ENCODE measurements around the gene DDX56.

DDX56 gene

DNA sequence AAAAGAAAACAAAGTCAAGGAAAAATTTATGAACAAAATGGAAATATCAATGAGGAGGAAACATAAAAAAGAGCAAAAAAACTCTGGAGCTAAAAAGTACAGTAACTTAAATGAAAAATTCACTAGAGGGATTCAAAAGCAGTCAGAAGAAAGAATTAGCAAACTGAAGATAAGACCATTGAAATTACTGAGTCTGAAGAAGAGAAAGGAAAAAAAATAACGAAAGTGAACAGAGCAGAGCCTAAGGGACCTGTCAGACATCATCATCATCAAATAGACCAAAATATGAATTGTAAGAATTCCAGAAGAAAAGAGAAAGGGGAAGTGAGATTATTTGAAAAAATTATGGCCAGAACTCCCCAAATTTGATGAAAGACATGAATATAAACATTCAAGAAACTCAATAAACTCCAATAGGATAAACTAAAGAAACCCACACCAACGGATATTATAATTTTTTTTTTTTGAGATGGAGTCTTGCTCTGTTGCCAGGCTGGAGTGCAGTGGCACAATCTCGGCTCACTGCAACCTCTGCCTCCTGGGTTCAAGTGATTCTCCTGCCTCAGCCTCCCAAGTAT lies 48.8 kb downstream of the DDX56 start:
- DNase-seq (ENCODE audit: low read depth), result no peak
- TF ChIP-seq, protein P1, sequence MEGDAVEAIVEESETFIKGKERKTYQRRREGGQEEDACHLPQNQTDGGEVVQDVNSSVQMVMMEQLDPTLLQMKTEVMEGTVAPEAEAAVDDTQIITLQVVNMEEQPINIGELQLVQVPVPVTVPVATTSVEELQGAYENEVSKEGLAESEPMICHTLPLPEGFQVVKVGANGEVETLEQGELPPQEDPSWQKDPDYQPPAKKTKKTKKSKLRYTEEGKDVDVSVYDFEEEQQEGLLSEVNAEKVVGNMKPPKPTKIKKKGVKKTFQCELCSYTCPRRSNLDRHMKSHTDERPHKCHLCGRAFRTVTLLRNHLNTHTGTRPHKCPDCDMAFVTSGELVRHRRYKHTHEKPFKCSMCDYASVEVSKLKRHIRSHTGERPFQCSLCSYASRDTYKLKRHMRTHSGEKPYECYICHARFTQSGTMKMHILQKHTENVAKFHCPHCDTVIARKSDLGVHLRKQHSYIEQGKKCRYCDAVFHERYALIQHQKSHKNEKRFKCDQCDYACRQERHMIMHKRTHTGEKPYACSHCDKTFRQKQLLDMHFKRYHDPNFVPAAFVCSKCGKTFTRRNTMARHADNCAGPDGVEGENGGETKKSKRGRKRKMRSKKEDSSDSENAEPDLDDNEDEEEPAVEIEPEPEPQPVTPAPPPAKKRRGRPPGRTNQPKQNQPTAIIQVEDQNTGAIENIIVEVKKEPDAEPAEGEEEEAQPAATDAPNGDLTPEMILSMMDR (IDR thresholded peaks at IDR 0.05; ENCODE audit: insufficient read depth, low read depth, low read length, missing control alignments), result no peak
- H3K4me3 ChIP-seq (ENCODE audit: low read depth, low read length), result no peak overlapping the region

DNA sequence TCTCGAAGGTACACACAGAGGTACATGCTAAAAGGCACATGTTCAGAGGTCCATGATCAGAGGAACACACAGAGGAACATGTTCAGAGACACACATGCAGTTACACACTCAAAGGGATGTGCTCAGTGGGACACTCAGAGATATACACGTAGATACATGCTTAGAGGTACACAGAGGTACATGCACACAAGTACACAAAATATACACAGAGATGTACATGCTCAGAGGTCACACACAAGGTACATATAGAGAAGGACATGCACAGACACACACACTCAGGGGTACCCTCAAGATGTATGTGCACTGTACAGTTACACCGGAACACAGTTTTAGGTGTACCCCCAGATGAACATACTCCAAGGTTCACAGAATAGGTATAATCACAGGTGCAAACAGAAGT lies 51.4 kb downstream of the DDX56 start:
- H3K4me3 ChIP-seq (ENCODE audit: low read depth, low read length), result no peak overlapping the region
- TF ChIP-seq, protein P1 (IDR thresholded peaks at IDR 0.05; ENCODE audit: insufficient read depth, low read depth, low read length, missing control alignments), result no peak
- DNase-seq (ENCODE audit: low read depth), result no peak

DNA sequence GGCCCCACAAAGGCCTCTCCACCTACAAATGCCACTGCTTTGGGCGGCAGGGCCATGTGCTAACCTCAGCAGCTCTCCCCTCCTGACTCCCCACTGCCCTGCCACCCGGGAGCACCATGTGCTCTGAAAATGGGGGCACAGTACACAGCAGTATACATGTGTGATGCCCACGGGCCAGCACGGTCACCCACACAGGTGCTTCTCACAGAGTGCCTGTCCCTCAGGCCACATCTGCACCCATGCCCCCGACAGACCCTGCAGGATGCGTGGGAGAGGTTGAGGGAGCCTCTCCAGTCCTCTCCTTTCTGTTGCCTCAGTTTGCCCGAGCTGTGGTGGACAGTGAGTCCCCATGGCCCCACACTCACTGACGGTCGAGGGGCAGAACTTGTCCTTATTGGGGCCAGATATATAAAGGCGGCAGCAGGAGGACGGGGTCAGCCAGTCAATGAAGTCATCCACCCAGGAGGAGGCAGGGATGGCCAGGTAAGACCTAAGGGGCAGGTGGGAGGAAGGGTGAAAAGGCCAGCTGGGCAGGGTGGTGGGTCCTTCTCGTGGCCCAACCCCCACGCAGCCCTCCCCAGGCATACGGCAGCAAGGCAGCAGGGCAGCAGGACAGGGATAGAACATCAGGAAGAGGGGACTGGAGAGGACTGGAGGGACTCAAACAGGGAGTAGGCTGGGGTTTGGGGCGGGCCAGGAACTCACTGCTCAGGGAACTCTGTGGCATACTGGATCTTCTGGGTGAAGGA lies 52.2 kb downstream of the DDX56 start:
- TF ChIP-seq, protein P1 (IDR thresholded peaks at IDR 0.05; ENCODE audit: insufficient read depth, low read depth, low read length, missing control alignments), result no peak
- DNase-seq (ENCODE audit: low read depth), result no peak
- no peak overlapping the region for H3K4me3 ChIP-seq (ENCODE audit: low read depth, low read length)

DNA sequence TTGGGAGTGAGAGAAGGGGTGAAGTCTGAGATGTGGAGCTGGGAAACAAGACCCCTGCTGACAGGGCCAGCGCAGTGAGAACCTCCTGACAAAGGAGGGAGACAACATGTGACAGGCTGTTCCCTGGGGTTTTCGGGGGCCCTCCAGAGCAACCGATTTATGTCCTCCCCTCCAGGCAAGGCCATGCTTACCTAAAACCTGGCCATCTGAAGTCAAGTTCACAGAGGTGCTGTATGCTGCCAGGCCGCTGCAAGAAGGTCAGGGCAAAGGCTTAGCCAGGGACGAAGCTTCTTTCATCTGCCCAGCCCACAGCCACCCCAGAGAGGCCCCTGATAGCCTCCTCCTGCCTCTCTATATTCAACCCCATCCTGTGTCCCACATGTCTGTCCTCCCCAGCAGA lies 53.1 kb downstream of the DDX56 start:
- DNase-seq (ENCODE audit: low read depth), result no peak
- H3K4me3 ChIP-seq (ENCODE audit: low read depth, low read length), result no peak overlapping the region
- TF ChIP-seq, protein P1 (IDR thresholded peaks at IDR 0.05; ENCODE audit: insufficient read depth, low read depth, low read length, missing control alignments), result no peak

DNA sequence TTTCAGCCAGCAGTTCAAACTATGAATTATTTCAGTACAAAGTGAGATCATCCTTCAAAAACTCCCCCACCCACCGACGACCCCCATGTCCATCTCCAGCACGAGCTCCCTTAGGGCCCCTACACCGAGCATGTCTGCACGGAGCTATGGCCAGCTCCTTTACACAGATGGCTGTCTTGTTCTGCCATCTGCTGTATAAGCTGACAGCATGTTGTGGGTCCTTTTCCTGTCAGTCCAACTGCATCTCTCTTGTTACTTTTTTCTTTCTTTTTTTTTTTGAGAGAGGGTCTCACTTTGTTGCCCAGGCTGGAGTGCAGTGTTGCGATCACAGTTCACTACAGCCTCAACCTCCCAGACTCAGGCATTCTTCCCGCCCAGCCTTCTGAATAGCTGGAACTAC lies 54.2 kb downstream of the DDX56 start:
- no peak overlapping the region for H3K4me3 ChIP-seq (ENCODE audit: low read depth, low read length)
- TF ChIP-seq, protein P1 (IDR thresholded peaks at IDR 0.05; ENCODE audit: insufficient read depth, low read depth, low read length, missing control alignments), result no peak
- no peak for DNase-seq (ENCODE audit: low read depth)

DNA sequence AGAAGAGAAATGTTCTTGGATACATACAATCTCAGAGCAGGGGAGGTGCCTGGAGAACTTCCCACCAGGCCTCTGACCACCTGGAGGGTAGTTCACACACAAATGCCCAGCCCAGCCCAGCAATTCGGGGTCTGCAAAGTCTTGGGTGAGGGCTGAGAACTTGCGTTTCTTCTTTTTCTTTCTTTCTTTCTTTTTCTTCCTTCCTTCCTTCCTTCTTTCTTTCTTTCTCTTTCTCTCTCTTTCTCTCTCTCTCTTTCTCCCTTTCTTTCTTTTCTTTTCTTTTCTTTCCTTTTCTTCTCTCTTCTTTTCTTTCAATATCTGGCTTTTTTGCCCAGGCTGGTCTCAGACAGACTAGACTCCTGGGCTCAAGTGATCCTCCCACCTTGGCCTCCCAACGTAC lies 54.9 kb downstream of the DDX56 start:
- no peak overlapping the region for H3K4me3 ChIP-seq (ENCODE audit: low read depth, low read length)
- TF ChIP-seq, protein P1 (IDR thresholded peaks at IDR 0.05; ENCODE audit: insufficient read depth, low read depth, low read length, missing control alignments), result no peak
- DNase-seq (ENCODE audit: low read depth), result no peak

DNA sequence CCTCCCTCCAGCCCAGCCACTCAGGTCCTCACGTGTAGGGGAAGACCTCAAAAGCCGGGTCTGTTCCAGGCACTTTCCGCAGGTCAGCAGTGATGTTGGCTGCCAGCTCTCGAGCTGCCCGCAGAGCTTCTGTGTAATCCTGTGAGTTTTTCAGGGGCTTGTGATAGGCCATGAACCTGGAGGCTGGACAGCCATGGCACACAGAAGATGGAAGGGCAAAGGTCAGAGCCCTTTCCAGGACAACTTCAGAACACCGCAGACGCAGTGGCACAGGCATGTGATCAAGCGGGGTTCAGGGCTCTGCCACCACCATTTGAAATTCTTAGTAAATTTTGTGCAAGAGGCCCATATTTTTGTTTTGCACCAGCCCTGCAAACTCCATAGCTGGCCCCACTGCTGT lies 56.5 kb downstream of the DDX56 start:
- DNase-seq (ENCODE audit: low read depth), result no peak
- no peak overlapping the region for H3K4me3 ChIP-seq (ENCODE audit: low read depth, low read length)
- TF ChIP-seq, protein P1 (IDR thresholded peaks at IDR 0.05; ENCODE audit: insufficient read depth, low read depth, low read length, missing control alignments), result no peak
